OCI-LY3 (cell line): ENCODE measurements around the gene HACE1.
"Not testable (repeated sequence)": the region's sequence is repeated elsewhere in the genome, so short reads cannot be mapped to it uniquely, and the experiment has no call there.

Source experiments
- H2AFZ ChIP-seq: fragments of 200-600, 300-600 bp; shearing (Covaris generic); 2 replicates; pipeline ENCODE4 v1.6.0; 2014; ENCODE audit warnings: antibody characterized with exemption, low read depth, low read length
- H3K27ac ChIP-seq: fragments of 200-600, 300-600 bp; sonication (generic); 2 replicates; pipeline ENCODE4 v1.5.1; 2014; ENCODE audit warnings: mild to moderate bottlenecking, low read length, moderate library complexity, mixed read lengths
- H3K27me3 ChIP-seq: fragments of 200-600, 300-600 bp; sonication (generic); 2 replicates; pipeline ENCODE4 v1.6.1; 2014; ENCODE audit warnings: low read depth, low read length, mixed read lengths
- H3K36me3 ChIP-seq: fragments of 200-600, 300-600 bp; sonication (generic); replicated peaks from 2 replicates; pipeline ENCODE3; 2014; ENCODE audit warnings: low read depth, low read length, mixed read lengths
- H3K4me1 ChIP-seq: fragments of 300-600, 200-600 bp; sonication (generic); 2 replicates; pipeline ENCODE4 v1.6.1; 2014; ENCODE audit warnings: low read length, mixed read lengths
- H3K4me2 ChIP-seq: fragments of 200-600, 300-600 bp; sonication (generic); 2 replicates; pipeline ENCODE4 v1.6.1; 2014; ENCODE audit warnings: low read length, mixed read lengths
- H3K4me3 ChIP-seq: fragments of 300-600, 200-600 bp; sonication (generic); 2 replicates; pipeline ENCODE4 v1.5.1; 2014; ENCODE audit warnings: antibody characterized with exemption, mild to moderate bottlenecking, low read length, moderate library complexity
- H3K79me2 ChIP-seq: fragments of 300-600, 200-600 bp; shearing (Covaris generic); 2 replicates; pipeline ENCODE4 v1.6.1; 2014; ENCODE audit warnings: mild to moderate bottlenecking, low read length, mixed read lengths
- H3K9ac ChIP-seq: fragments of 300-600, 200-600 bp; shearing (Covaris generic); 2 replicates; pipeline ENCODE4 v1.6.0; 2014; ENCODE audit warnings: mild to moderate bottlenecking, low read length, moderate library complexity
- H3K9me3 ChIP-seq: fragments of 200-600, 300-600 bp; shearing (Covaris generic); 2 replicates; pipeline ENCODE4 v1.6.1; 2014; ENCODE audit warnings: low read length, mixed read lengths; ENCODE audit not compliant: insufficient read depth
- H4K20me1 ChIP-seq: fragments of 200-600, 300-600 bp; sonication (generic); 2 replicates; pipeline ENCODE4 v1.6.1; 2016; ENCODE audit warnings: low read length, mixed read lengths; ENCODE audit not compliant: insufficient read depth
- CTCF ChIP-seq: fragments of 200-600, 300-600 bp; sonication (generic); IDR thresholded peaks from 2 replicates; pipeline ENCODE4 v1.5.1; 2014; ENCODE audit warnings: antibody characterized with exemption, low read length, low read depth
- EZH2phosphoT487 ChIP-seq: fragments of 200-600 bp; shearing (Covaris generic); IDR thresholded peaks from 2 replicates; pipeline ENCODE4 v1.6.1; 2018; ENCODE audit warnings: antibody characterized with exemption, mixed run types, low read depth

HACE1 gene

GRCh38 chr6:104750449-104750848, 109.3 kb downstream of the HACE1 start:
- Histone ChIP-seq H3K9me3 (no peaks in the 10 kb centered on the region), H3K4me2 (no peak overlapping the region), H3K36me3 (no peaks in the 10 kb centered on the region), H3K27me3 (no peaks in the 10 kb centered on the region), H4K20me1 (no peaks in the 10 kb centered on the region), H2AFZ (no peak overlapping the region), H3K27ac (no peak overlapping the region), H3K4me1 (no peaks in the 10 kb centered on the region), H3K79me2 (no peaks in the 10 kb centered on the region), H3K4me3 (no peak overlapping the region), H3K9ac (no peak overlapping the region)
- TF ChIP-seq CTCF = no peak
- TF ChIP-seq EZH2phosphoT487 = no peak

GRCh38 chr6:104739124-104739523, 120.6 kb downstream of the HACE1 start:
- H3K4me2 ChIP-seq, H3K4me1 ChIP-seq, H3K4me3 ChIP-seq, H4K20me1 ChIP-seq, H3K79me2 ChIP-seq, H3K27ac ChIP-seq, H3K9ac ChIP-seq, H3K27me3 ChIP-seq, H3K9me3 ChIP-seq, H3K36me3 ChIP-seq, H2AFZ ChIP-seq: not testable (repeated sequence)

GRCh38 chr6:104737567-104737966, 122.2 kb downstream of the HACE1 start:
- not testable (repeated sequence) for H3K9ac ChIP-seq, H3K36me3 ChIP-seq, H3K9me3 ChIP-seq, H4K20me1 ChIP-seq, H3K4me3 ChIP-seq, H3K27me3 ChIP-seq, H3K27ac ChIP-seq, H3K79me2 ChIP-seq, H3K4me1 ChIP-seq, H2AFZ ChIP-seq, H3K4me2 ChIP-seq

GRCh38 chr6:104736545-104736944, 123.2 kb downstream of the HACE1 start:
- TF ChIP-seq CTCF (no peak), EZH2phosphoT487 (no peak)
- Histone ChIP-seq H2AFZ (no peak overlapping the region), H3K27me3 (no peaks in the 10 kb centered on the region), H3K79me2 (no peaks in the 10 kb centered on the region), H3K4me2 (no peak overlapping the region), H3K4me1 (no peaks in the 10 kb centered on the region), H3K27ac (no peak overlapping the region), H3K36me3 (no peaks in the 10 kb centered on the region), H3K9me3 (no peaks in the 10 kb centered on the region), H3K4me3 (no peak overlapping the region), H4K20me1 (no peaks in the 10 kb centered on the region), H3K9ac (no peak overlapping the region)

- Histone ChIP-seq H3K9me3 (no peaks in the 10 kb centered on the region), H2AFZ (no peak overlapping the region), H3K4me3 (no peak overlapping the region), H3K4me2 (no peak overlapping the region), H3K79me2 (no peaks in the 10 kb centered on the region), H3K27ac (no peak overlapping the region), H3K9ac (no peak overlapping the region), H3K27me3 (no peaks in the 10 kb centered on the region), H3K4me1 (no peaks in the 10 kb centered on the region), H3K36me3 (no peaks in the 10 kb centered on the region), H4K20me1 (no peaks in the 10 kb centered on the region)
- TF ChIP-seq CTCF (no peak), EZH2phosphoT487 (no peak)
These were observed 129.3 kb downstream of the HACE1 start for GRCh38 chr6:104730450-104730849.
